HG03159 (cell line): ENCODE measurements around the gene INO80E.
"Not testable (repeated sequence)": the region's sequence is repeated elsewhere in the genome, so short reads cannot be mapped to it uniquely, and the experiment has no call there.

Experiments
- ATAC-seq: cut with Tn5 transposase; IDR thresholded peaks from one replicate; pipeline ENCODE4 v1.9.1; 2021; ENCODE audit warnings: mild to moderate bottlenecking, moderate library complexity; ENCODE audit not compliant: unreplicated experiment

Gene INO80E

GRCh38 chr16:30030011-30030685 lies 34.1 kb downstream of the INO80E start:
- ATAC-seq = no peak

GRCh38 chr16:30030841-30031413 lies 34.9 kb downstream of the INO80E start, which contains the start of gene TLCD3B:
TSS of gene TLCD3B (minus strand) at chr16:30031271. CDS start at chr16:30030527, 744 bp downstream.
- ATAC-seq = no peak

- no peak for ATAC-seq
Observed at GRCh38 chr16:30031477-30031918, 35.5 kb downstream of the INO80E start.

GRCh38 chr16:30032083-30032819 lies 36.2 kb downstream of the INO80E start:
- ATAC-seq = no peak

GRCh38 chr16:30033270-30033669 lies 37.2 kb downstream of the INO80E start:
- no peak for ATAC-seq

GRCh38 chr16:30040221-30040620 lies 44.2 kb downstream of the INO80E start:
- no peak for ATAC-seq

GRCh38 chr16:30040690-30041089 lies 44.6 kb downstream of the INO80E start:
- ATAC-seq = not testable (repeated sequence)

- no peak for ATAC-seq
Observed at GRCh38 chr16:30041841-30042240, 45.8 kb downstream of the INO80E start.

GRCh38 chr16:30046178-30046577 lies 50.1 kb downstream of the INO80E start:
- no peak for ATAC-seq

GRCh38 chr16:30046588-30046987 lies 50.5 kb downstream of the INO80E start:
- no peak for ATAC-seq

GRCh38 chr16:30049871-30050270 lies 53.8 kb downstream of the INO80E start:
- no peak for ATAC-seq

GRCh38 chr16:30051518-30051917 lies 55.5 kb downstream of the INO80E start:
- no peak for ATAC-seq

GRCh38 chr16:30052671-30053372 lies 56.8 kb downstream of the INO80E start:
- no peak for ATAC-seq

GRCh38 chr16:30053376-30054015 lies 57.5 kb downstream of the INO80E start:
- ATAC-seq = no peak

- ATAC-seq = no peak
Observed at GRCh38 chr16:30054451-30054850, 58.4 kb downstream of the INO80E start.

GRCh38 chr16:30054959-30055553 lies 59.0 kb downstream of the INO80E start:
- ATAC-seq = no peak
